ENCODE results near the gene ARSG. TPM values are rescaled to one million over a fixed set of nuclear protein-coding genes. Genes with fewer than 3 reads are reported as not detected.

The ARSG gene
- total RNA-seq, 4 donors from 2014 or later: 1.4 to 8.2 (median 2.6) TPM

- ATAC-seq (ENCODE audit: low FRiP score) (no peak), DNase-seq (ENCODE audit: low spot score) (no peak)
- no peak for TF ChIP-seq CTCF (IDR thresholded peaks at IDR 0.05)
Measured at GRCh38 chr17:68385490-68386215, 94.4 kb downstream of the ARSG start.

- no peak for ATAC-seq (ENCODE audit: low FRiP score)
- no peak for DNase-seq (ENCODE audit: low spot score)
- no peak for TF ChIP-seq CTCF (IDR thresholded peaks at IDR 0.05)
Measured at GRCh38 chr17:68387435-68388218, 96.3 kb downstream of the ARSG start.

- DNase-seq (ENCODE audit: low spot score) (no peak), ATAC-seq (ENCODE audit: low FRiP score) (no peak)
- TF ChIP-seq CTCF (IDR thresholded peaks at IDR 0.05): no peak
Measured at GRCh38 chr17:68389041-68389440, 97.7 kb downstream of the ARSG start.

- DNase-seq (ENCODE audit: low spot score): no peak
- ATAC-seq (ENCODE audit: low FRiP score): no peak
- no peak for TF ChIP-seq CTCF (IDR thresholded peaks at IDR 0.05)
Measured at GRCh38 chr17:68390888-68391545, 99.7 kb downstream of the ARSG start.

- no peak for TF ChIP-seq CTCF (IDR thresholded peaks at IDR 0.05)
- DNase-seq (ENCODE audit: low spot score) (no peak), ATAC-seq (ENCODE audit: low FRiP score) (no peak)
Measured at GRCh38 chr17:68391561-68392268, 100.4 kb downstream of the ARSG start.

GRCh38 chr17:68394608-68395331, 103.5 kb downstream of the ARSG start:
- no peak for TF ChIP-seq CTCF (IDR thresholded peaks at IDR 0.05)
- no peak for DNase-seq (ENCODE audit: low spot score)
- ATAC-seq (ENCODE audit: low FRiP score): no peak

Data from omental fat pad (tissue), 4 donors.